Stimulated activated CD8-positive, alpha-beta memory T cell treated with anti-CD3 and anti-CD28 coated beads, Interleukin-15, amount 100 ng/mL, for 48 hours (primary cell): ENCODE data around the gene CISD1.

Source experiments
- DNase-seq, 2 donors: peaks; one replicate each; pipeline ENCODE4 v3.0.0-alpha.2; 2020; ENCODE audit warnings: low read depth in 2 of 2

The CISD1 gene

DNA sequence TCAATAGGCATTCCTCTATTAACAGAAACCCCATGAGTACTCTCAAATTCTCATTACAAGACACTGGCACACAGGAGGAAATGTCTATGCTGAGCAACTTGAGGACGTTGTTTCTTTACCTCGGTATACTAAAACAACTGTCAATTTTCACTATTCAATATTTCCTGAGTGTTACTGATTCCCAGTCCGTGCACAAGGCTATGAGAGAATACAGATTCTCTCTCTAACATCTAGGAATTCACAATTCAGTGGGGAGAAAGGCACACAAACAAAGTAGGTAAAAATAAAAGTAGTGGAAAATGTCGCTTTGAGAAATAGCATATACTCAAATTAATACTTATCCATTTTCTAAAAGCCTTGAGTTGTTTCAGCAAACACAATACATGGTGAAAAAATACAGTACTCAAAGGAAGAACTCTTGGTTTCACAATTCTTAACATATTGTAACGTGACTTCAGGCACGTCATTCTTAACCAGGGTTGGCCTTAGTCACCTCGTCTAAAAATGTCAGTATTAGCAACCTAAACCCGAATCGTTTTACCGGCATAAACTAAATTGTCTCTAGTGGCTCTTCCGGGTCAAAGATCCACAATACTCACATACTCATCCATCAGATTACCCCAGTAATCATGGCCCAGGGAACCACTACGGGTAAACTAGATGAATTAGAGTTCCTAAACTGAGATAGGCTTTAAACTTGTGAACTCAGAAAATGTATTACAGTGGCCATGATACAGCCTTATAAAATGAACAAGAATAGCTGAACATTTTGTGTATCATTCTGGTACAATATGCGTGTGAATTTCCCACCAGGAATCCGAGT, 2.7 kb upstream of the CISD1 start:
- no peak for DNase-seq

GRCh38 chr10:58266826-58267712, 1.9 kb upstream of the CISD1 start:
- no peak for DNase-seq

GRCh38 chr10:58267713-58268453, 1.1 kb upstream of the CISD1 start, which contains the start of gene IPMK:
Gene IPMK (minus strand): TSS chr10:58267894. CDS start chr10:58267611, 283 bp downstream.
- DNase-seq: peak; percentile 93 to 95

DNA sequence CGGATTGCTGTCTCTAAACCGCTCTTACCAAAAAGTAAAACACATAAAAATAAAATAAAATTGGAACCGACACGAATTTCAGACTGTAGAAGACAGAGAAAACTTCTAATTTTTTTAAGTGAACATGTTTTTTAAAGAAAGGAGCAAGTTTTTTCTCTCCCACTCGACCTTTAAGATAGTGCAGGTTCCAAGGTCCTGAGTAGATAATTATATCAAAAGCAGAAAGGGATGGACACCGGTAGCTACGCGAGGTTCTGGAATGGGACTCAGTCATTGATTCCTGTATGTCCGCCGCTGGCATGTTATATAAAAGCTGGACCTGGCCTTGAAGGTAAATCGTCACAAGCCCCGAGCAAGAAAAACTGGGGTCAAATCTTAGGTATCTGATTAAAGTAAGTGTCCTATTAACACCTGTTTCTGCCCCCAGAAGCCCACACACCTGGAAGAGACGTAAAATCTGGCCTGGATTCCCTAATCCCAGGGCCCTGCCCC, 462 bp upstream of the CISD1 start:
- DNase-seq: no peak

DNA sequence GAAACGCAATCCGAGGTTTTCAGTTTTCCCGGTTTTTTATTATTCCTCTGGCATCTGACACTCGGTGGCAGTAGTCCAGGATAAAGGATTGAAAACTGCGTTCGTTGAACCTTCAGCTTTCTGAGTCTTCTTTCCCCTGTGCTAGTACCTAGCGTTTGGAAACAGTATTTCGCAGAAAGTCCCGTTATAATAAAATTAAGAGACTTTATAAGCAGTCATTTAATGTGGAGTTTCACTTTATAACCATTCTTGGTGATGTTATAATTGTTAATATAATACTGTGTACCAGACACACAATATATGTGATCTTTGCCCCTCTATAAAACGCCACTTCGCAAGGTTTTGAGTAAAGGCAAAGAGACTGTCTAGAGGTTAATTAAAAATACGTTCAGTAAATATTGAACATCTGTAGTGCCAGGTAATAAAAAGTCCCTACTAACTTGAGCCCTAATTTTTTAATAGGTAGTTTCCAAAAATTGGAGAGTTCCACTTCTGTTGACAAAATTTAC, 874 bp downstream of the CISD1 start:
- DNase-seq: no peak

DNA sequence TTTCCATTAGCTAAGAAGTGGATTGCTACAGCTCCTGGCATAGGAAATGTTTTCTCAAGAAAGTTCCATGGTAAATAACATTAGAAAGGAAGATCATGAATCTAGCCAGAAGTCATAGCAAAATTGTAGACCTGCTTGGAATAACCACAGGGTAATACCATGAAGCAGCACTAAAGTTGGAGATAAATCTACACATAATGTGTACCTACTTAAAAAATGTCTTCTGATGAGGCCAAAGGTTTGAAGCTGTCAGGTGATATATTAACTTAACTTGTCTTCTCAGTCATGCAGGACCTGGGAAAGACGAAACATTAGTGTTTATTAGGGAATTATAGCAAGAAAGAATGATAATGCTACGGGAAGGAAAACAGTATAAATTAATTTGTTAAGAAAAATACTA, 6.3 kb downstream of the CISD1 start:
- no peak for DNase-seq

- DNase-seq: no peak
Measured at GRCh38 chr10:58275908-58276307, 6.9 kb downstream of the CISD1 start.

- no peak for DNase-seq
Measured at GRCh38 chr10:58278274-58278961, 9.5 kb downstream of the CISD1 start.

GRCh38 chr10:58278962-58279307, 10.0 kb downstream of the CISD1 start:
- DNase-seq: no peak

DNA sequence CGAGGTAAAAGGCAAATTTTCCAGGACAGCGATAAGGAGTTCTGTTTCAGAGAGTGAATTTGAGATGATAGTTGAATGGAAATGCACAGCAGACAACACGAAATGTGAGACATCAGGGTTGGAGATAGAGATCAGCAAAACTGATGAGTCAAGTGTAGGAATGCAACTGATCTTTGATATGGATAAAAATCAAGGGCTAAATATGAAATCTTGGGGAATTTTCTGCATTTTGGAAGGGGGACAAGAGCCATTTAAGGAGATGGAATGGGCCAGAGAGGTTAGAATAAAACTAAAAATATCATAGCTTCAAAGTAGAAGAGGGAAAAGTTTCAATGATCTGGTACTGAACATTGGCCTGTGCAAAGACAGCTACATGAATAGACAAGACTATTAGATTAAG, 11.5 kb downstream of the CISD1 start:
- DNase-seq: no peak

GRCh38 chr10:58281092-58281752, 12.3 kb downstream of the CISD1 start:
- no peak for DNase-seq

DNA sequence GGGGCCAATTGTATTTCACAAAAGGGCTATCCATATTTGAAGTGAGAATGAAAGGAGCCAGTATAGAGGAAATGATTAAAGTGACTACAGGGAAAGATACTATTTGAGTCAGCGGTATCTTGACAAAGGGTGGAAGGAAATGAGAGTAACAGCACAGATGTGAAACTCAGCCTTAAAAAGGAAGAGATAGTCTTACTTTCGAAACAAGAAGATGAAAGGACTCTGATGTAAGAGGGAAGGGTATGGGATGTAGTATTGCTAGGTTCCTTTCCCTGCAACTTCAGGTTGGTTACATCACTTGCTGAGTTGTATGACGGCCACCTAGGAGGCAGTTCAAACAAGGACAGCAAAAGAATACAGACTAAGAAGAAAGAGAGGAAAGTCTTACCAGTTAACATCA, 13.7 kb downstream of the CISD1 start:
- DNase-seq: no peak

DNA sequence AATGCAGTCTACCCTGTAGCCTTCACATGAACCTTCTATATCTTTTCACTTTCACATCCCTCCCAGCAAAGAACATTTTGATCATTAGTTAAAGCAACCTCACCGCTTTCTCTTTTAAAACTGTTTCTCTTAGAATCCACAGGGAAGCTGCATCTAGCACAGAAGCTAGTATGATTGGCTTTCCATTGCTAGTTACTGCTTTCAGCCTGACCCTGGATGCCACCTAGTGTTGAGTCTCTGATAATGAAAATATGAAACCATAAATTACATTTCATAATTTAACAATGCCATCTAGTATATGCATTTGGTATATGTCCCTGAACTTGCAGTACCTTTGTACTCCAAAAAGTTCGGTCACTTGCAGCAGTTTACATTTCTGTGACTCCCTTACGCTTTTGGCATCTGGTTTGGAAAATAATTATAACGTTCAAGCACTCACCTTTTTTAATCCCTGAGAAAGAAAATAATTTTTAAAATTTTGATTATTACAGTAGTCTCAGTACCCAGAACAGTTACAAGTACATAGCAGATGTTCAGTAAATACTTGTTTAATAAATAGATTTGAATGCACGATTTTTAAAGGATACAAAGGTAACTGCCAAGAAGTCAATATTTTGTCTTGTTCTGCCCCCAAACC, 22.7 kb downstream of the CISD1 start:
- no peak for DNase-seq

- no peak for DNase-seq
Measured at GRCh38 chr10:58293989-58294388, 25.0 kb downstream of the CISD1 start.

DNA sequence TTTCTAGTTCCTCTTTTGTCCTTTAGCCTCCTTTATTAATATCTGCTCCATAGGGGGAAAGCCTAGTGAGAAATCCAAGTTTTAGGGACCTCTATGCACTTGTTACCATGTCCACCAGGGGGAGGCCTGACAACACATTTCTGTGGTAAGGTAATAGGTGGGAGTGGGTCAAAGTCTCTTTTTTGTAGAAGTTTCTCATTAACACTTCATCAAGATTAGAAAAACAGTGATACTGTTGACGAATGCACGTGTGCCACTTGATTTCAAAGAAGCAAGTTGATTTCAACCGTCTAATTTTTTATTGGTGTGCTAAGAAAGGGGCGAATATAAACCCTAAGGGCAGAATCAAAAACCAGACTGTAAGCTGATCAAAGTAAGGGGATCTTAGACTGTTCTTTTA, 30.6 kb downstream of the CISD1 start:
- DNase-seq: peak; percentile 6 to 8

GRCh38 chr10:58300676-58301075, 31.7 kb downstream of the CISD1 start:
- DNase-seq: no peak

DNA sequence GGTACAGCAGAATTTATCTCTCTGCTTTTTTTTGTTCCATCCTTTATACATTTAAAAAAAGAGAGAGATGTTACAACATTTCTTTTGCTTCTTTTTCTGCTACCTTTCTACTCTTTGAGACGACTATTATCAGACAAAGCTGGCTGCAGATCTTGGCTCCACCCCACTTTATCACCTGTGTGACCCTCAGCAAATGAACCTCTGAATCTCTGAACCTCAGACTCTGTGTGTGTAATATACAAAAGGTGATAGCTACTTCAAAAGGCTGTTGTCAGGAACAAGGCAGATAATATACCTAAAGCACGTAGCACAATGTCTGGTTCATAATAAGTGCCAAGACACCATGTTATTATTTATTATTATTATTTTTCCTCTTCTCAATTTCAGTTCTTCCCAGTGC, 33.3 kb downstream of the CISD1 start:
- no peak for DNase-seq

- DNase-seq: no peak
Measured at GRCh38 chr10:58304099-58304633, 35.2 kb downstream of the CISD1 start.

- DNase-seq: no peak
Measured at GRCh38 chr10:58305821-58306220, 36.9 kb downstream of the CISD1 start.

GRCh38 chr10:58307676-58308075, 38.7 kb downstream of the CISD1 start:
- no peak for DNase-seq
